LNCAP (cell line): ENCODE measurements around the gene ANKS4B.

Experiments used
- TF ChIP-seq, protein P1 (sequence below): fragments of 450-650 bp; IDR thresholded peaks from 2 replicates; pipeline ENCODE4 v1.5.1; 2017; ENCODE audit warnings: mild to moderate bottlenecking

Gene ANKS4B

DNA sequence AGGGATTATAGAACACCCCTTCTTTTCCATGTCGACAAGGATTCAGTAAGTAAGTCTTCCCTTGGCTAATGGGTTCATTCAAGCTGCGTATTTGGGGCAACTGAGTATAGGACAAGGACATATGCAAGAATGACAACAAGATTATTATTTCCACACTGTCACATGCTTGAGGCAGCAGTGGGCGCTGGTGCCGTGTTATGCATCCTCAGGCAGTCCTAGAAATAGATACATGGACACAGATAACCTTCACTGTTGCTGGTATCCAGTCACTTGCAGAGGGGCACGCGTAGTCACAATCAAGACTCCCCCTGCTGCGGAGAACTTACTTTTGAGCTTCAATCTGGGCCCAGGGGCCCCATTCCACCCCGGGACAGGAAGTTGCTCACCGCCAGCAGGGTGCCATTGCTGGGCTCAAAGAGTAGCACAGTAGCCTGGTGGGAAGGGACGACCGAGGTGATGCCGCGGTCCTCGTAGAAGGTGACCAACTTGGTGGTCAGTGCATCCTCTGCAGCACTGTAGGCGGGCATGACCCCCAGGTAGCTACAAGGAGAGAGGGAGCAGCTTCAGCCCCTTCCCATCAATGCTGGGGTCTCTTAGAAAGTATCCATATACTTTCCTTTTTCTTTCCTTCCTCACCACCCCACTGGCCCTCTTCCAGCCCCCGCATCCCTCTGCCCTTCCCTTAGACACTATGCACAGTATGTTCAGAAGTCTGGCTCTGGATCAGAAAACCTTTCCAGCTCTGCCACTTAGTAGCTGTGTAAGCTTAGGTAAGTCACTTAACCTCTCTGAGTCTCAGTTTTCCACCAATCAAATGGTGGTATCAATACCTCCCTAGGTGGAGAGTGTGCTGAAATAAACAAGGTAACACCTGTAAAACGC is 43.8 kb downstream of the ANKS4B start:
- TF ChIP-seq, protein P1, sequence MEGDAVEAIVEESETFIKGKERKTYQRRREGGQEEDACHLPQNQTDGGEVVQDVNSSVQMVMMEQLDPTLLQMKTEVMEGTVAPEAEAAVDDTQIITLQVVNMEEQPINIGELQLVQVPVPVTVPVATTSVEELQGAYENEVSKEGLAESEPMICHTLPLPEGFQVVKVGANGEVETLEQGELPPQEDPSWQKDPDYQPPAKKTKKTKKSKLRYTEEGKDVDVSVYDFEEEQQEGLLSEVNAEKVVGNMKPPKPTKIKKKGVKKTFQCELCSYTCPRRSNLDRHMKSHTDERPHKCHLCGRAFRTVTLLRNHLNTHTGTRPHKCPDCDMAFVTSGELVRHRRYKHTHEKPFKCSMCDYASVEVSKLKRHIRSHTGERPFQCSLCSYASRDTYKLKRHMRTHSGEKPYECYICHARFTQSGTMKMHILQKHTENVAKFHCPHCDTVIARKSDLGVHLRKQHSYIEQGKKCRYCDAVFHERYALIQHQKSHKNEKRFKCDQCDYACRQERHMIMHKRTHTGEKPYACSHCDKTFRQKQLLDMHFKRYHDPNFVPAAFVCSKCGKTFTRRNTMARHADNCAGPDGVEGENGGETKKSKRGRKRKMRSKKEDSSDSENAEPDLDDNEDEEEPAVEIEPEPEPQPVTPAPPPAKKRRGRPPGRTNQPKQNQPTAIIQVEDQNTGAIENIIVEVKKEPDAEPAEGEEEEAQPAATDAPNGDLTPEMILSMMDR, result no peak

DNA sequence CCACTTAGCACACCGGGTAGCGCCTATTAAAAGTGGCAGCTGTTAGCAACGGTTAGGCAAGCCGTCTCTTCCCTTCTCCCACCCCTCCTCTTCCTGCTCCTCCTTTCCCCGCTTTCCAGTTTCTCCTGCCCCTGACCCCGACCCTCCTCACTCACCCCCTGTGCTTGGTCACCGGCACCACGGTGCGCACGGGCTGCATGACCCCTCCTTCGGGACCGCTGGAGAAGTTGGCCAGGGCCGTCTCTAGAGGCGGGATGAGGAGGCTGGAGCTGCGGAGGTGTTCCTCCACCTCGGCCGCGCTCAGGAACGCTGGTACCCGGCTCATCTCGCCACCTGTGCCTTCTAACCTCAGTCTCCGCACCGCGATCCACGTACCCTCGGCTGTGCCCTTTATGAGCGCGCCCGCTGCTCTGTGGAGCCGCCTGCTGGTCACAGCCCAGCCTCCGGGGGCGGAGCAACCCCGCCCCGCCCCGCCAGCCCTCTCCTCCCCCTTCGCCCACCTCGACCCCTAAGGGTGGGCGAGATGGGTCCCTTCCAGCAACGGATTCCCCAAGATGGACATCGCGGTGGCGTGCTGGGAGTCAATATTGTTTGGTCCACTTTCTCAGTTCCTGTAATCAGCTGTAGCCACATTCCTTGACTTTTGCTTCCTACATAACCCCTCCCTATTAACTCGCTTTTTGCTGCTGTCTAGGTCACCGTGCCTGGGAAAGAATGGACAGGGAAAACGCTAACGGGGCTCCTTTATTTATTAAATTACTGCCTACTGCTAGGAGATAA is 44.6 kb downstream of the ANKS4B start, which contains the start of gene CRYM:
Gene CRYM, minus strand, starts transcription at position 364 of the 780 bp plus-strand sequence. Its CDS starts 39 bp downstream, at position 325.
- TF ChIP-seq, protein P1, result peak; percentile 92

DNA sequence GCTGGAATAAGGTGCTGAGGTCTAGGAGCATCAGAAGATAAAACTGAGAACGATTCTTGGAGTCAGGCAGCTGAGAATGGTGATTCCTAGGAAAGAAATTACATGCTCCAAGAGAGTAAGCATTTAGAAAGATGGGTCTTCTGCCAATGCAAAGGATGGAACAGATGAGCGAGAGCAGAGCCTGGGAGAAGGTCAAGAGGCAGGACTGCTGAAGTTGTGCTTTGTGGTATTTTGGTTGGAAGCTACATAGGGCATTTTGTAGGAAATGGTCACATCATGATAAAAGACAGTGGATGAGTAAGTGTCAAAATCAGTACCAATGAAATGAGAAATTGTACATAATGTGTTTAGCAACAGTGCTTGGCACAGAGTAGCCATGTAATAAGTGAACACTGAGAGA is 46.0 kb downstream of the ANKS4B start:
- TF ChIP-seq, protein P1, result no peak

DNA sequence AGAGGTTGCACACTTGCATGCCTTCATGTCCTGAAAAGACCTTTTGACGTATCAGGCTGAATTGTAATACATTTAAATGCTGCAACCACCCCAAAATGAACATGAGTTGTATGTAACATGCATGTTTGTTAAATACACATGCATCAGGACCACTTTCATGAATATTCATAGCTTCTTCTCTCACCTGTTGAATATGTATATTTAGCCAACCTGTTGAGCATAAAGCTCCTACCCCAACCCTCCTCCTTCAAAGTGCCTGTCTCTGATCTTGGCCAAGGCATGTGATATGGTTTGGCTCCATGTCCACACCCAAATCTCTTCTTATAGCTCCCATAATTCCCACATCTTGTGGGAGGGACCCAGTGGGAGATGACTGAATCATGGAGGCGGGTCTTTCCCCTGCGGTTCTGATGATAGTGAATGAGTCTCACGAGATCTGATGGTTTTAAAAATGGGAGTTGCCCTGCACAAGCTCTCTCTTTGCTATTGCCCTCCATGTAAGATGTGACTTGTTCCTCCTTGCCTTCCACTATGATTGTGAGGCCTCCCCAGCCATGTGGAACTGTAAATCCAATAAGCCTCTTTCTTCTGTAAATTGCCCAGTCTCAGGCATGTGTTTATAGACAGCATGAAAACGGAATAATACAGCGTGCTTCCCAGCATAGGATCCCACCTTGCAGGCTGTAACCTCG is 48.3 kb downstream of the ANKS4B start:
- TF ChIP-seq, protein P1, result no peak

DNA sequence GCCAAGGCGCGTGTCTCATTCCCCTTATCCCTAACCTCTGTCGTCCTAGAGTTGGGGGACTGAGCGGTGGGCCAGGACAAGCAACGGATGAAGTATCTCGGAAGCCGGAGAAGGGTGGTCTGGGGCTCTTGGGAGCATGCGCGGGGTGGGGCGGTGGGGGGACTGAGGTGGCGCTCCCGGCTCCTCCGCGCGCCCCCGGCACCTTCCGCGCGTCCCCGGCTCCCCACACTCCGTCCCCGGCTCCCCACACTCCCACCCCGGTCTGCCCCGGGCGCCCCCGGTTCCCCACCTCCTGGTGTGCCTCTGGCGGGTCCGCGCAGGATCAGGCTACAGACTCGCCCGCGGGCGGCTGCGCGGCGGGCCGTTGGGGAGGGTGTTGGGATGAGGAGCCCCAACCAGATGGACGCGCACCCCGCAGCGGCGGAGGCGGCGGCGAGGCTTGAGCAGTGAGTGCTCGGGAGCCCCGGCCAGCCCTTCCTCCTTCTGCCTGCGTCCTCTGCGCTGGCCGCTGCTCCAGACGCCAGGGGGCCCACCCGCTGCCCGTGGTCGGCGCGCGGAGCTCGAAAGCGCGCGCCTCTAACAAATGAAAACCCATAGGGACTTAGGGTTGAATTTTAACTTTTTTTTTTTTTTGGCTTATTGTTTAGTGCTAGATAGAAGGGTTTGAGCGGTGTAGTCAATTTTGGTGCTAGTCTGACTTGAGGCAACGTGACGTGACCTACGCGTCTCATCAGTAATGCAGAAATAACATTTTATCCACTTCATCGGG is 50.2 kb downstream of the ANKS4B start:
- TF ChIP-seq, protein P1, result no peak

DNA sequence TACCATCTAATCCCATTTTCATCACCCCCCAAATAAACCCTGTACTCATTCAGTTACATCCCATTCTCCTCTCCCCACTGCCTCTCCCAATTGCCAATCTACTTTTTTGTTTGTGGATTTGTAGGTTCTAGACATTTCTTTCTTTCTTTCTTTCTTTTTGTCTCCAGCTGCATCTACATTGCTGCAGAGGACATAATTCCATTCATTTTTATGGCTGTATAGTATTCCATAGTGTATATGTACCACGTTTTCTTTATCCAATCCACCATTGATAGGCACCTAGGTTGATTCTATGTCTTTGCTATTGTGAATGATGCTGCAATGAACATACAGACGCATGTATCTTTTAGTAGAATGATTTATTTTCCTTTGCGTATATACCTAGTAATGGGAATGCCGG is 50.9 kb downstream of the ANKS4B start:
- TF ChIP-seq, protein P1, result no peak
